SK-N-MC (cell line): ENCODE data around the gene UBE2J1.

Experiments used
- DNase-seq: peaks from one replicate; pipeline ENCODE4 v3.0.0-alpha.2; 2011; ENCODE audit warnings: low read depth, low spot score
- H3K27ac ChIP-seq: fragments of 200-600 bp; sonication (generic); 2 replicates; pipeline ENCODE4 v1.5.1; 2016; ENCODE audit warnings: mixed run types
- H3K36me3 ChIP-seq: fragments of 200-600 bp; sonication (generic); 2 replicates; pipeline ENCODE4 v1.6.1; 2017; ENCODE audit warnings: antibody characterized with exemption, low read length, mixed read lengths; ENCODE audit not compliant: insufficient read depth
- H3K4me3 ChIP-seq: fragments of 200-600 bp; sonication (generic); 2 replicates; pipeline ENCODE4 v1.5.1; 2016
- H3K9ac ChIP-seq: fragments of 200-600 bp; sonication (generic); 2 replicates; pipeline ENCODE4 v1.8.0; 2017; ENCODE audit warnings: mixed run types, mixed read lengths; ENCODE audit not compliant: insufficient read length
- H3K9me3 ChIP-seq: fragments of 200-600 bp; sonication (generic); 2 replicates; pipeline ENCODE4 v1.6.1; 2017; ENCODE audit warnings: low read depth, mild to moderate bottlenecking, antibody characterized with exemption, low read length, moderate library complexity, mixed read lengths
- EZH2 ChIP-seq: fragments of 200-600 bp; sonication (generic); IDR thresholded peaks from one replicate; pipeline ENCODE4 v1.6.1; 2017; ENCODE audit warnings: antibody characterized with exemption
- FOXP2 ChIP-seq: optimal IDR thresholded peaks from 2 replicates; pipeline ENCODE3; 2011; ENCODE audit warnings: mild to moderate bottlenecking, moderate library complexity; ENCODE audit not compliant: insufficient read depth; ENCODE audit errors: extremely low read length, control extremely low read depth
- POLR2AphosphoS5 ChIP-seq: IDR thresholded peaks from 2 replicates; pipeline ENCODE4 v1.6.1; 2012; ENCODE audit warnings: mild to moderate bottlenecking, low read depth, low read length, borderline replicate concordance

The UBE2J1 gene

GRCh38 chr6:89387516-89388201, 35.1 kb upstream of the UBE2J1 start:
- H3K9me3 ChIP-seq = no peaks in the 10 kb centered on the region
- H3K9ac ChIP-seq = no peak overlapping the region
- no peak overlapping the region for H3K27ac ChIP-seq
- no peak for DNase-seq
- no peak overlapping the region for H3K4me3 ChIP-seq
- no peaks in the 10 kb centered on the region for H3K36me3 ChIP-seq
- TF ChIP-seq FOXP2 = no peak
- no peak for TF ChIP-seq EZH2
- TF ChIP-seq POLR2AphosphoS5 = no peak

GRCh38 chr6:89386917-89387491, 34.5 kb upstream of the UBE2J1 start:
- DNase-seq = no peak
- no peak overlapping the region for H3K27ac ChIP-seq
- no peak overlapping the region for H3K9ac ChIP-seq
- TF ChIP-seq EZH2 (no peak), POLR2AphosphoS5 (no peak), FOXP2 (no peak)
- no peak overlapping the region for H3K4me3 ChIP-seq
- H3K36me3 ChIP-seq = no peaks in the 10 kb centered on the region
- no peaks in the 10 kb centered on the region for H3K9me3 ChIP-seq

GRCh38 chr6:89385846-89386245, 33.3 kb upstream of the UBE2J1 start:
- DNase-seq = no peak
- H3K9me3 ChIP-seq = no peaks in the 10 kb centered on the region
- no peak overlapping the region for H3K4me3 ChIP-seq
- TF ChIP-seq FOXP2 (no peak), POLR2AphosphoS5 (no peak), EZH2 (no peak)
- no peak overlapping the region for H3K9ac ChIP-seq
- H3K36me3 ChIP-seq = no peaks in the 10 kb centered on the region
- no peak overlapping the region for H3K27ac ChIP-seq

GRCh38 chr6:89385156-89385667, 32.7 kb upstream of the UBE2J1 start:
- no peaks in the 10 kb centered on the region for H3K36me3 ChIP-seq
- H3K9me3 ChIP-seq = no peaks in the 10 kb centered on the region
- H3K4me3 ChIP-seq = no peak overlapping the region
- no peak for DNase-seq
- H3K9ac ChIP-seq = no peak overlapping the region
- no peak for TF ChIP-seq EZH2
- no peak for TF ChIP-seq FOXP2
- TF ChIP-seq POLR2AphosphoS5 = no peak
- H3K27ac ChIP-seq = no peak overlapping the region

- H3K9ac ChIP-seq = no peak overlapping the region
- no peaks in the 10 kb centered on the region for H3K36me3 ChIP-seq
- no peaks in the 10 kb centered on the region for H3K9me3 ChIP-seq
- H3K27ac ChIP-seq = no peak overlapping the region
- TF ChIP-seq FOXP2 = no peak
- TF ChIP-seq POLR2AphosphoS5 = no peak
- TF ChIP-seq EZH2 = no peak
- no peak for DNase-seq
- no peak overlapping the region for H3K4me3 ChIP-seq
Observed at GRCh38 chr6:89381031-89381430, 28.5 kb upstream of the UBE2J1 start.

- H3K4me3 ChIP-seq = no peak overlapping the region
- no peaks in the 10 kb centered on the region for H3K36me3 ChIP-seq
- H3K9ac ChIP-seq = no peak overlapping the region
- H3K27ac ChIP-seq = no peak overlapping the region
- TF ChIP-seq EZH2 = no peak
- no peak for TF ChIP-seq FOXP2
- no peak for TF ChIP-seq POLR2AphosphoS5
- DNase-seq = no peak
- H3K9me3 ChIP-seq = no peaks in the 10 kb centered on the region
Observed at GRCh38 chr6:89379281-89379680, 26.8 kb upstream of the UBE2J1 start.

GRCh38 chr6:89378628-89379027, 26.1 kb upstream of the UBE2J1 start:
- no peaks in the 10 kb centered on the region for H3K9me3 ChIP-seq
- DNase-seq = no peak
- TF ChIP-seq FOXP2 (no peak), EZH2 (no peak), POLR2AphosphoS5 (no peak)
- H3K9ac ChIP-seq = no peak overlapping the region
- H3K36me3 ChIP-seq = no peaks in the 10 kb centered on the region
- H3K4me3 ChIP-seq = no peak overlapping the region
- no peak overlapping the region for H3K27ac ChIP-seq

GRCh38 chr6:89375427-89376267, 23.1 kb upstream of the UBE2J1 start:
- Histone ChIP-seq H3K9ac (no peak overlapping the region), H3K4me3 (no peak overlapping the region), H3K9me3 (no peaks in the 10 kb centered on the region), H3K36me3 (no peaks in the 10 kb centered on the region), H3K27ac (no peak overlapping the region)
- DNase-seq = no peak
- TF ChIP-seq FOXP2 = no peak
- no peak for TF ChIP-seq POLR2AphosphoS5
- TF ChIP-seq EZH2 = no peak
